ENCODE measurements around the gene ENTPD5. TPM values are rescaled to one million over a fixed set of nuclear protein-coding genes. Genes with fewer than 3 reads are reported as not detected.
"Not testable (repeated sequence)": the region's sequence is repeated elsewhere in the genome, so short reads cannot be mapped to it uniquely, and the experiment has no call there.

The ENTPD5 gene
- total and polyA plus RNA-seq, 2 donors (not counting 1 experiment from before 2014, with no cell fraction given): 5.5 to 14.7 TPM

GRCh38 chr14:74008843-74009499, 10.1 kb downstream of the ENTPD5 start:
- H2AFZ ChIP-seq (ENCODE audit: insufficient read depth, low read depth, low read length, poor library complexity, severe bottlenecking): no peak overlapping the region
- H3K4me2 ChIP-seq (replicated peaks; ENCODE audit: low read depth, low read length, poor library complexity, severe bottlenecking): no peak overlapping the region
- no peak overlapping the region for H3K9ac ChIP-seq (ENCODE audit: low read length)

DNA sequence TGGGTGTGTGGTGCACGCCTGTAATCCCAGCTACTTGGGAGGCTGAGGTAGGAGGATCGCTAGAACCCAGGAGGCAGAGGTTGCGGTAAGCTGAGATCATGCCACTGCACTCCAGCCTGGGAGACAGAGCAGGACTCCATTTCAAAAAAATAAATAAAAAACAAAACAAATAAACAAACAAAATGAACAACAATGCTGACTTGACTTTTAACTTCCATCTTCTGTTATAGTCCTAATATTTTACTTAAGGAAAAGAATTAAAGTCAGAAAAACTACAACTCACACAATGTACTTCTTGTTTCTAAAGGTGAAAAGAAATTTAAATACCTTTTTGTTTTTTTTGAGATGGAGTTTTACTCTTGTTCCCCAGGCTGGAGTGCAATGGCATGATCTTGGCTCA, 13.4 kb downstream of the ENTPD5 start:
- intact Hi-C loops (cut with micrococcal nuclease); H4K20me1 ChIP-seq (ENCODE audit: control insufficient read depth, insufficient read depth, low read length, poor library complexity, severe bottlenecking): not testable (repeated sequence)
- WGBS (ENCODE audit: insufficient coverage): no CpG with 5 or more reads among the region's 3 CpGs

More at GRCh38 chr14:74008843-74009499, 10.1 kb downstream of the ENTPD5 start:
- intact Hi-C loops (cut with micrococcal nuclease): no loop called here
- Mint-ChIP-seq H3K27ac (no peak overlapping the region), H3K4me3 (no peak overlapping the region), H3K9me3 (ENCODE audit: insufficient read depth) (no peaks in the 10 kb centered on the region), H3K27me3 (no peaks in the 10 kb centered on the region), H3K4me1 (no peaks in the 10 kb centered on the region)
- DNase-seq (no peak), ATAC-seq (ENCODE audit: low read depth) (no peak)
- no peaks in the 10 kb centered on the region for H4K20me1 ChIP-seq (ENCODE audit: control insufficient read depth, insufficient read depth, low read length, poor library complexity, severe bottlenecking)
- no peaks in the 10 kb centered on the region for H3K27me3 ChIP-seq (replicated peaks in 1 of 4; ENCODE audit: control extremely low read depth in 1 of 4, control insufficient read depth in 3 of 4, insufficient read depth in 4 of 4, low read length in 3 of 4)
- H3K36me3 ChIP-seq (replicated peaks in 1 of 2; ENCODE audit: control extremely low read depth in 1 of 2, control insufficient read depth in 1 of 2, extremely low read depth in 1 of 2, insufficient read depth in 2 of 2, low read length in 1 of 2): peaks cover 3 to 22% of the 10 kb centered on the region in 2 experiments
- ChIA-PET CTCF (no interaction called here), POLR2A (no interaction called here)
- no peaks in the 10 kb centered on the region for H3K4me1 ChIP-seq (ENCODE audit: control insufficient read depth in 2 of 2, insufficient read depth in 2 of 2, low read length in 2 of 2)
- no peak for TF ChIP-seq EZH2 (IDR thresholded peaks at IDR 0.05; ENCODE audit: borderline replicate concordance, insufficient read depth, low read depth, low read length, poor library complexity, severe bottlenecking)
- TF ChIP-seq, protein P1, sequence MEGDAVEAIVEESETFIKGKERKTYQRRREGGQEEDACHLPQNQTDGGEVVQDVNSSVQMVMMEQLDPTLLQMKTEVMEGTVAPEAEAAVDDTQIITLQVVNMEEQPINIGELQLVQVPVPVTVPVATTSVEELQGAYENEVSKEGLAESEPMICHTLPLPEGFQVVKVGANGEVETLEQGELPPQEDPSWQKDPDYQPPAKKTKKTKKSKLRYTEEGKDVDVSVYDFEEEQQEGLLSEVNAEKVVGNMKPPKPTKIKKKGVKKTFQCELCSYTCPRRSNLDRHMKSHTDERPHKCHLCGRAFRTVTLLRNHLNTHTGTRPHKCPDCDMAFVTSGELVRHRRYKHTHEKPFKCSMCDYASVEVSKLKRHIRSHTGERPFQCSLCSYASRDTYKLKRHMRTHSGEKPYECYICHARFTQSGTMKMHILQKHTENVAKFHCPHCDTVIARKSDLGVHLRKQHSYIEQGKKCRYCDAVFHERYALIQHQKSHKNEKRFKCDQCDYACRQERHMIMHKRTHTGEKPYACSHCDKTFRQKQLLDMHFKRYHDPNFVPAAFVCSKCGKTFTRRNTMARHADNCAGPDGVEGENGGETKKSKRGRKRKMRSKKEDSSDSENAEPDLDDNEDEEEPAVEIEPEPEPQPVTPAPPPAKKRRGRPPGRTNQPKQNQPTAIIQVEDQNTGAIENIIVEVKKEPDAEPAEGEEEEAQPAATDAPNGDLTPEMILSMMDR (IDR thresholded peaks at IDR 0.05): no peak
- H3K27ac ChIP-seq (ENCODE audit: low read length in 2 of 2): no peak overlapping the region
- no CpG with 5 or more reads among the region's 2 CpGs for WGBS (ENCODE audit: insufficient coverage)
- no peak overlapping the region for H3K4me3 ChIP-seq (ENCODE audit: control extremely low read depth in 1 of 5, extremely low read depth in 1 of 5, insufficient read depth in 1 of 5, low read depth in 2 of 5, low read length in 4 of 5)
- no peaks in the 10 kb centered on the region for H3K9me3 ChIP-seq (ENCODE audit: control extremely low read depth in 1 of 3, control insufficient read depth in 2 of 3, insufficient read depth in 1 of 3, low read length in 2 of 3)
- no peaks in the 10 kb centered on the region for H3K79me2 ChIP-seq (ENCODE audit: control insufficient read depth, insufficient read depth, low read length)

More for the DNA sequence above, 13.4 kb downstream of the ENTPD5 start:
- H3K4me3 ChIP-seq (ENCODE audit: control extremely low read depth in 1 of 5, extremely low read depth in 1 of 5, insufficient read depth in 1 of 5, low read depth in 2 of 5, low read length in 4 of 5); H3K27me3 ChIP-seq (replicated peaks in 1 of 4; ENCODE audit: control extremely low read depth in 1 of 4, control insufficient read depth in 3 of 4, insufficient read depth in 4 of 4, low read length in 3 of 4); H3K27me3 Mint-ChIP-seq; DNase-seq; H3K9me3 ChIP-seq (ENCODE audit: control extremely low read depth in 1 of 3, control insufficient read depth in 2 of 3, insufficient read depth in 1 of 3, low read length in 2 of 3); H3K4me1 ChIP-seq (ENCODE audit: control insufficient read depth in 2 of 2, insufficient read depth in 2 of 2, low read length in 2 of 2); H3K9ac ChIP-seq (ENCODE audit: low read length); H3K4me3 Mint-ChIP-seq; H3K27ac Mint-ChIP-seq; H3K79me2 ChIP-seq (ENCODE audit: control insufficient read depth, insufficient read depth, low read length); H3K4me1 Mint-ChIP-seq; H3K9me3 Mint-ChIP-seq (ENCODE audit: insufficient read depth); POLR2A ChIA-PET; H3K27ac ChIP-seq (ENCODE audit: low read length in 2 of 2); H2AFZ ChIP-seq (ENCODE audit: insufficient read depth, low read depth, low read length, poor library complexity, severe bottlenecking); H3K4me2 ChIP-seq (replicated peaks; ENCODE audit: low read depth, low read length, poor library complexity, severe bottlenecking); ATAC-seq (ENCODE audit: low read depth): not testable (repeated sequence)
- CTCF ChIA-PET: interaction anchor here (0.7 kb wide), 1 partner anchor 87 kb away, joined by 3 read pairs; no protein-coding TSS in a partner anchor
- peaks cover 3 to 16% of the 10 kb centered on the region in 2 experiments for H3K36me3 ChIP-seq (replicated peaks in 1 of 2; ENCODE audit: control extremely low read depth in 1 of 2, control insufficient read depth in 1 of 2, extremely low read depth in 1 of 2, insufficient read depth in 2 of 2, low read length in 1 of 2)

Measured in B cell (primary cell).